Measurements from ENCODE around the gene DCT.

Gene DCT

GRCh38 chr13:94415500-94416237 lies 63.8 kb downstream of the DCT start:
- no peak for TF ChIP-seq CTCF (IDR thresholded peaks at IDR 0.05; ENCODE audit: borderline replicate concordance, insufficient read depth, low read depth, low read length)
- no peak overlapping the region for H3K4me3 ChIP-seq (ENCODE audit: low read depth, low read length)

DNA sequence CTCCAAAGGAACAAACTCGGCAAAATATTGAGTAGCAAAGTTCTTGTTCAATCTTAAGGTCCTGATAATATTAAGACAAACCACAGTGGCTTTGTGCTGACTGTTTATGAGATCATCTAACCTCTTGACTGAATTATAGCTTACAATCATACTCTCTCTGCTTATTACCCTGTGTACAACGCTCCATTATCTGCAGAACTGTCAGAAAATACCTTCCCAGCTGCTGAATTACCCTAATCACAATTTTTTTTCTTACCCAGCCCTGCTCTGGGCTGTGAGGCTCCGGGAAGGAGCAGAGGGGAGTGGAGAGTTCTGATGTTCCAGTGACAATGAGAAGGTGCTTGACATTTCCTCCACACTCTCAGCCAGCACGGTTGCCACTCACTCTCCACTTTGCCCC lies 64.8 kb downstream of the DCT start:
- no peak for TF ChIP-seq CTCF (IDR thresholded peaks at IDR 0.05; ENCODE audit: borderline replicate concordance, insufficient read depth, low read depth, low read length)
- H3K4me3 ChIP-seq (ENCODE audit: low read depth, low read length), result no peak overlapping the region

DNA sequence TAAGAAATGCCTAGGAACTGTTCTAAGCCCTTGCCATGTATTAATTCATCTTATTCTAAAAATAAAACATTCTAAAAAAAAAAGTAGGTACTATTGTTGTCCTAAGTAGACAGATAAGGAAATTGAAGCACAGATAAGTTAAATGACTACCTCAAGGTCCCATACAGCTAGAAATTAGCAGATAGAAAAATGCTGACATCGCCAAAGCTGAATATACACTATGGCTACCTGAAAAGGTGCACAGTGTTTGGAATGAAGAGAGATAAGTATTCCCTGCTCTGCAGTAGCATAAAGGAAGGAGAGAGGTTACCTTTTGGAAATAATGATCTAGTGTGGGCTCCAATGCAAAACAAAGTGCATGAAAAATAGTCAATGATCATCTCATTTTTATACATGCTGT lies 65.3 kb downstream of the DCT start:
- no peak overlapping the region for H3K4me3 ChIP-seq (ENCODE audit: low read depth, low read length)
- no peak for TF ChIP-seq CTCF (IDR thresholded peaks at IDR 0.05; ENCODE audit: borderline replicate concordance, insufficient read depth, low read depth, low read length)

GRCh38 chr13:94413598-94413944 lies 65.9 kb downstream of the DCT start:
- TF ChIP-seq CTCF (IDR thresholded peaks at IDR 0.05; ENCODE audit: borderline replicate concordance, insufficient read depth, low read depth, low read length), result no peak

DNA sequence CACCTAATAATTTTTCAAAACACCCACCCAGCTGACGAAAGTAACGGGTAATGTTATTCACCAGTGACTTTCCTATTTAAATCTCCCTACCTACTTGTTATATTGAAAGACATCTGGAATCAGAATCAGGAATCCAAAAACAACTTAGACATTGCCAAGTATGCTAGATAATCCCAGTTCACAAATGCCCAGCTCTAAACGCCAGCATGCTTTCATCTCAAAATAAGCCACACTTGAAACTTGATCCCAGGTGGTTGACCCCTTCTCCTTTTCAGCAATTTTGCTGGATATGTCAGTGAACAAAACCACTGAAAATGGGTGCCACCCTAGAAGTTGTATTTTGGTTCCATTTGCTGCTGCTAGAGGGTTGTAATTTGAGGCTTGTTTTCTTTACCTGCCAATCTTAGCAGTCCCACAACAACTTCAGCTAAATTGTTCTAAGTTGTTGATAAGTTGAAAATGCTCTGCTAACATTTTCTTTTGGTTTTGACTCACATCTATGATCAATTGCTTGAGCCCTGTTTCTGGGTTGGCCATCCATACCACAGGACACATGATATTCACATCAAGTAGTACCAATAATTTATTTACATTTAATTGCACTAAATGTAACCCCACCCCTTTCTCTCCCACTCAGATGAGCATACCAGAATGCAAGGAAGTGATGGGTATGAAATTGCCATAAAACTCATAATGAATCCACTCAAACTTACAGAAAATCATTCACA lies 66.4 kb downstream of the DCT start:
- no peak overlapping the region for H3K4me3 ChIP-seq (ENCODE audit: low read depth, low read length)
- no peak for TF ChIP-seq CTCF (IDR thresholded peaks at IDR 0.05; ENCODE audit: borderline replicate concordance, insufficient read depth, low read depth, low read length)

More at GRCh38 chr13:94413598-94413944, 65.9 kb downstream of the DCT start:
- no peak overlapping the region for H3K4me3 ChIP-seq (ENCODE audit: low read depth, low read length)

DNA sequence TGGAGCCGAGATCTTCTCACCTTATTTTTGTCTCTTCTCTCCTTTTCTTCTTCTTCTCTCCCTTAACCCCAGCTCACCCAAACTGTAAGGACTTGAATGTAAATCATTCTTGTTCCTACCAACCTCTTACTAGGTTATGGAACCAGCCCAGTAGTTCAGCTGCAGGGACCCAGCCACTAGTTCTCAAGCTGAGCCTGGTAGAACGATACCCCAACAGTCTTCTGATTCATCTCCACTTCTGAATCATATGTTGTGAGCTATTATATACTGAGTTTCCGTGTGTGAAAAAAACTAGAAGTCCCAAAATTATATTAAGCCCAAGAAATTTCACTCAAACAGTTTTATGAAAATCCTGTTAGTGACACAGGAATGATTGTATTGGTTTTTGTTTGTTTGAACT lies 67.7 kb downstream of the DCT start:
- H3K4me3 ChIP-seq (ENCODE audit: low read depth, low read length), result no peak overlapping the region
- TF ChIP-seq CTCF (IDR thresholded peaks at IDR 0.05; ENCODE audit: borderline replicate concordance, insufficient read depth, low read depth, low read length), result no peak

Data from GM12875 (cell line).